GM19372 (cell line): ENCODE data around the gene SPAG9.
"Not testable (repeated sequence)": the region's sequence is repeated elsewhere in the genome, so short reads cannot be mapped to it uniquely, and the experiment has no call there.

Experiments used
- ATAC-seq: cut with Tn5 transposase; IDR thresholded peaks from one replicate; pipeline ENCODE4 v1.9.1; 2021; ENCODE audit warnings: mild to moderate bottlenecking, low read depth, moderate library complexity; ENCODE audit not compliant: unreplicated experiment

The SPAG9 gene

DNA sequence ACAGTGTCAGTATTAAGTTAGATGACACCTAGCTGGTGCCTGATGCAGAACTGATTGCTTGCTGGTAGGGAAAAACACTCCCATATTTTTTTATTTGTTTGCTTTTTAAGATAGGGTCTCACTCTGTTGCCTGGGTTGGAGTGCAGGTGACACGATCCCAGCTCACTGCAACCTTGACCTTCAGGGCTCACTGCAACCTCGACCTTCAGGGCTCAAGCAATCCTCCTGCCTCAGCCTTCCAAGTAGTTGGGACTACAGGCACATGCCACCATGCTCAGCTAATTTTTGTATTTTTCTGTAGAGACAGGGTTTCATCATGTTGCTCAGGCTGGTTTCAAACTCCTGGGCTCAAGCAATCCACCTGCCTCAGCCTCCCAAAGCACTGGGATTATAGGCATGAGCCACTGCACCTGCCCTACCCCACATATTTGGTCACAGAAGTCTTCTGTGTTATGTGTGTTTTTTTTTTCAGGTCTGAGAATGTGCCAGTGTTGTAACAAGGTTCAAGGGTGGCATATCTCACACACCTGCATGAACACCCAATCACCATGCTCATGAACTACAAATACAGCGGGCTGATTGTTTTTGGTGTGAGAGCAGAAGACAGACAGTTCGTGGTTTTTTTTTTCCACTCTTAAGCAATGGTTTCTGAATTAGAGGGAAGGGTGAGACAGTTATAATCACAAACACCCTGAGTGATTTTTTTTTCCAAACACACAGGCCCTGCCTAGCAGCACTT lies 22.8 kb downstream of the SPAG9 start:
- ATAC-seq, result no peak

DNA sequence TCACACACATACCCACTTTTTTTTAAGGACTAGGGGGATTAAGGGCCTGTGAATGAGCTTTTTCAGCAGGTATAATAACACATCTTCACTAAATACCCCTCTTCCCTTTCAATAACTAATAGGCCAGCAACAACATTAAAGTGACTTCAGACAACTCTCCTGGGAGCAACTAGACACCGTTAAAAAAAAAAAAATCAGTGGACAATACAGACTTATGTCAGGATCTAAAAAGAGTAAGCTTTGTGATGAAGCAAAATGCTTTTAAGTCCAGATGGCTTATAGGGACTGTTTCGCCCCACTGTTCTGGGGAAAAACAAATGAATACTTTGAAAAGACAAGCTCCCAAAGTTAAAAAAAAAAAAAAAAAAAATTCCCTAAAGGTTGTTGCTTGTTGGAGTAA lies 29.0 kb downstream of the SPAG9 start:
- ATAC-seq, result no peak

DNA sequence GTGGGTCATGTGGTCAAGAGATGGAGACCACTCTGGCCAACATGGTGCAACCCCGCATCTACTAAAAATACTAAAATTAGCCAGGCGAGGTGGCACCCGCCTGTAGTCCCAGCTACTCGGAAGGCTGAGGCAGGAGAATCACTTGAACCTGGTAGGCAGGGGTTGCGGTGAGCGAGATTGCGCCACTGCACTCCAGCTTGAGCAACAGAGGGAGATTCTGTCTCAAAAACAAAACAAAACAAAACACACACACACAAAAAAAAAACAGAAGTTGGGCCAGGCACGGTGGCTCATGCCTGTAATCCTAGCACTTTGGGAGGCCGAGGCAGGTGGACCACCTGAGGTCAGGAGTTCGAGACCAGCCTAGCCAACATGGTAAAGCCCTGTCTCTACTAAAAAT lies 31.8 kb downstream of the SPAG9 start:
- not testable (repeated sequence) for ATAC-seq

DNA sequence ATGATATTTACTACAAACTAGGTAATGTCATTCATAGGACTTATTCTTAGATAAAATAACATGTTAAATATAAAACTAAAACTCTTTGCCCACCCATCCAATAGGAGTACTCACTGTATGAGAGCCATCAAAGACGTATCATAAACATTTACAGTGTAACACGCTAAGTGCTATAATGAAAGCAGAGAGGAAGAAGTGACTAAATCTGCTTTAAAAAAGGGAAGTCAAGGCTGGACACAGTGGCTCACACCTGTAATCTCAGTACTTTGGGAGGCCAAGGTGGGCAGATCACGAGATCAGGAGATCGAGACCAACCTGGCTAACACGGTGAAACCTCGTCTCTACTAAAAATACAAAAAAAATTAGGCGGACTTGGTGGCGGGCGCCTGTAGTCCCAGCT lies 32.4 kb downstream of the SPAG9 start:
- no peak for ATAC-seq

DNA sequence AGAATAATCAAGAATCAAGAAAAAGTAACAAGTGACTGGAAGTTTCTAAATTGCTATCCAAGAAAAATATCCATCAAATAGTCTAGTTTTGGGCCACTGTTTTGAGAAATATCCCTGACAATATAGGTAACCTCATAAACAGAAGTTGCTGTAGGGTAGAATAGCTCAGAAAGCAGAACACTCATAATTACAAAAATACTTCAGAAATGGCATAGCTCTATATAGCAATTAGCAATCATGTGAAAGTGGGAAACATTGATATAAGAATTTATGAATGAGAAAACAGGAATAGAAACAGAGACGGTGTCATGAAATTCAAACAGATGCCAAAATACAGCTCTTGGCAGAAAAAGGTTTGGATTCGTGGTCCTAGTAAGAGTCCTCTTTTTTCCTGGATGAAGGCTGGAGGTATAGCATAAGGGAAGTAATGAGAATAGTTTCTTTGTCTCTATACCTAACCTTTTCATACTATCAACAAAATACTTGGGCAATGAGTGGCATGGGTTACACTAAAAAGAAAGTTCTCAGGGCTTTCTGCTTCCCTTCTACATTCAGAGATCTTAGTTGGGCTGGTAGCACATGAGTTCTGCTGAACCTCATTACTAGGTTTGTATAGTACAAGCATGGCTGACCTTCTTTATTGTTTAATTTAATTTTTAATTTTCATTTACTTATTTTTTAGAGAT lies 33.5 kb downstream of the SPAG9 start:
- ATAC-seq, result no peak

DNA sequence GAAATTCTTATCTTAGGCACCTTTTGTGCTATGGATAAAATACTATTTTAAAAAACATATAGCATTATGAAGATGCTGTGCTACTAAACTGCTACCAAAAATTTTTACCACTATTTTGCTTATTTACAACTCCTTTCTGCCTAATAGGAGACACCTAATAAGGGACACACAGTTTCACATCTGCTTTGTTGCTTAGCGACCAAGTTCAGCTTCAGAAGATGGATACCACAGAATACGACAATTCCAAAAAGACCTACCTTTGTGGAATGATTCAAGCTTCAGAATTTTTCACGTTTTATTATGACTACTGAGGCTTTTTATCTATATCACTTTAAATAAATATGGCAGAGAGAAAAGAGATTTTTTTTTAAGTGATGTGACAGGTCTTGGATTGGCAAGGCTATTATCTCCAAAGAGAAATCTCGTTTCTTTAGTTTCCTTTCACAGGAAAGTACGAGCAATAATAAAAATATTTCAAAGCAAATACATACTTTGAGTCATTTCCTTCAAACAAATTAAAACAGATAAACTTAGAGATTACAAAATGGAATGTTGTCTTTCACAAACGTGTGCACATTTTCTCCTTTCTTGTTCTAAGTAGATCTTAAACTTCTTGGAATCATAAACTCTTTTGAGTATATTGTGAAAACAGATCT lies 35.4 kb downstream of the SPAG9 start:
- ATAC-seq, result no peak

DNA sequence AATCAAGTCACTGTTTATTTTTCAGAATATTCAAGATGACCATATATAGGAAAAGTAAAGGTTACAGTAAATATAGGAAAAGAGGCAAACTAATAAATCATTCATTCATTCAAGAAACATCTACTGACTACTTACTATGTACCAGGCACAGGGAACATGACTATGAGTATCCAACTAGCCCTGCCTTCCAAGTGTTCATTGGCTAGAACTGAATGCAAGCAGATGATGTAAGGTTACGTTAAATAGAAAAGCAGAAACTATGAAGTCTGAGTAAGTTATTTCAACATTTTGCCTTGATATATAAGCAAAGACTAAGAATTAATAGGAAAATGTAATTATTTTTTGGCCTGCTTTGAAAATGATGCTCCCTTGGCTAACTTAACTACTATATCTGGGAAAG lies 36.7 kb downstream of the SPAG9 start:
- no peak for ATAC-seq

DNA sequence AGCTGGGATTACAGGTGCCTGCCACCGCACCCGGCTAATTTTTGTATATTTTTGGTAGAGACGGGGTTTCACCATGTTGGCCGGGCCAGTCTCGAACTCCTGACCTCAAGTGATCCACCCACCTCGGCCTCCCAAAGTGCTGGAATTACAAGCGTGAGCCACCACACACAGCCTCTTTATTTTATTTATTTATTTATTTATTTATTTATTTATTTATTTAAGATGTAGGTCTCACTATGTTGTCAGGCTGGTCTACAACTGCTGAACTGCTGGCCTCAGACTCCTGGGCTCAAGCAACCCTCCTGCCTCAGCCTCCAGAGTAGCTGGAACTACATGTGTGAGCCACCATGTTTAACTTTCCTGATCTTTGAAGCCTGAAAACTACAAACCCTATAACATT lies 37.3 kb downstream of the SPAG9 start:
- not testable (repeated sequence) for ATAC-seq

DNA sequence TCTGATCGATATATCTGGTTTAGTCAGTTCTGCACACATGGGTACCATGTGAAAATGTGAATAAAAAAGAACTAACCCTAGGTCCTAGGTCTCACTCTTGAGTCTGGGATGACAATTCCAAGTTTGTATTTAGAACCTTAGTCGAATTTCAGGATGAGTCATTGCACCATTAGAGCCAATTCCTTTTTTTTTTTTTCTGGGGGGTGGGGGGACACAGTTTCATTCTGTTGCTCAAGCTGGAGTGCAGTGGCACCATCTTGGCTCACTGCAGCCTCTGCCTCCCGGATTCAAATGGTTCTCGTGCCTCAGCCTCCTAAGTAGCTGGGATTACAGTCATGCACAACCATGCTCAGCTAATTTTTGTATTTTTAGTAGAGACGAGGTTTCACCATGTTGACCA lies 41.6 kb downstream of the SPAG9 start:
- ATAC-seq, result no peak

DNA sequence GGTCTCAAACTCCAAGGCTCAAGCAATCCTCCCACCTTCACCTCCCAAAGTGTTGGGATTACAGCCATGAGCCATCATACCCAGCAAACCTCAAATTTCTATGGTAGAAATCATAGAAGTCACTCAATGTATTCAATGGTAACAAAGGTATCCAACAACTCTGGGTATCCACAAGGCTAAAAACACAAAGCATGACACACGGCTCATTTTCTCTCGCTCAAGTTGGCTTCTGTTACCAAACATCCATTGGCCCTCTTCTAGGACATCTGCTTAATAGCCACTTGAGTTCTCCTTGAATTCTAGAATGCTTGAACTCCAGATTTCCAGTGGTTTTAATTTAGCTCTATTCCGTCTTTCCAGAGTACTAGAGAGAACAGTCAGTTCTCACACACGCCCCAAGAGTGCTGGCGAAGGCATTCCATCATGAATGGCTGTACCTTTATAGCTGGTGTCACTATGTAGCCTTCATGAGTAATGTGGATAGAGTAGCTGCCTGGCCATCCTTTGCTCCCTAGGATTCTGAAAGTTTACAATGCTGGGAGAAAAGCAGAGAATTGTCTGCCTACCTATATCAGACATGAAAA lies 42.6 kb downstream of the SPAG9 start:
- no peak for ATAC-seq

DNA sequence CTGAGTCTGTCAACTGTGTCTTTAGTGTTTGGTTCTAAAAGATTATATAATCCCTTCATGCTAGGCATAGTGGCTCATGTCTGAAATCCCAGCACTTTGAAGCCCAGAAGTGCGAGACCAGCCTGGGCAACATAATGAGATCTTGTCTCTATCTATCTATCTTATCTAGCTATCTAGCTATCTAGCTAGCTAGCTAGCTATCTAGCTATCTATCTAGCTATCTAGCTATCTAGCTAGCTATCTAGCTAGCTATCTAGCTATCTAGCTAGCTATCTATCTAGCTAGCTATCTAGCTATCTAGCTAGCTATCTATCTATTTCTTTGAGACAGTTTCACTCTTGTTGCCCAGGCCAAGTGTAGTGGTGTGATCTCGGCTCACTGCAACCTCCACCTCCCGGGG lies 43.8 kb downstream of the SPAG9 start:
- no peak for ATAC-seq

DNA sequence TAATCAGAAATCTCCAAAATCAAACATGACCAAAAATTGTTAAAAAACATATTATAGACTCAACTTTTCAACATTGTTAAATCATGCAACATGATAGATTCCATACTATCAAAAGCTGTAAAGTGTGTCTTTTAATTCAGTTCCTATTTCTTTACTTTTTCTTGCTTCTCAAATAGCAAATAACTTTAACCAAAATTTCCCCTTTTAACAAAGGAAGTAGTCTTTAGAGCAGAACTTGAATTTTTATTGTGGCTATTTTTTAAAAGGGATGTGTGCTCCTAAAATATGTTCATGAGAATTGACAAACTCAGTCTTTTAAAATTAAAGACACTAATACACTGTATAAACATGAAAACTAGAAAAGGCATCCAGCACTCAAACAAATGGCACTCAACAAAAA lies 49.1 kb downstream of the SPAG9 start:
- ATAC-seq, result no peak

DNA sequence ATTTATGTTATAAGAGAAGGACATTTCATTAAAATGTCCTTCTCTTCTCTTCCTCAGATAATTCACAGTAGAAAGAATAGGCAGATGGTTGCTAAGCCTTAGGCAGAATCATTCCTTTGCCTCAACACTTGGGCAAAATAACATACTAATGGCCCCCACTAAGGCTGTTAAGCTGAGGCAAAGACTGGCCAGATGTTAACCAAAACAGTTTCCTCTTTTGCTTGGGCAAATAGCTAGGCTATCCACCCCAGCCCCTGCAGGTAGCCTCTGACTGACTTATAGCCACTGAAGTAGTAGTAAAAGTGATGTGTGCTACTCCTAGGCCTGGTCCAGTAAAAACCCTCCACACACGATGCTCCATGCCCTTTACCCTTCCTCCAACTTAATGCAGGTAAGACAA lies 55.2 kb downstream of the SPAG9 start:
- no peak for ATAC-seq

DNA sequence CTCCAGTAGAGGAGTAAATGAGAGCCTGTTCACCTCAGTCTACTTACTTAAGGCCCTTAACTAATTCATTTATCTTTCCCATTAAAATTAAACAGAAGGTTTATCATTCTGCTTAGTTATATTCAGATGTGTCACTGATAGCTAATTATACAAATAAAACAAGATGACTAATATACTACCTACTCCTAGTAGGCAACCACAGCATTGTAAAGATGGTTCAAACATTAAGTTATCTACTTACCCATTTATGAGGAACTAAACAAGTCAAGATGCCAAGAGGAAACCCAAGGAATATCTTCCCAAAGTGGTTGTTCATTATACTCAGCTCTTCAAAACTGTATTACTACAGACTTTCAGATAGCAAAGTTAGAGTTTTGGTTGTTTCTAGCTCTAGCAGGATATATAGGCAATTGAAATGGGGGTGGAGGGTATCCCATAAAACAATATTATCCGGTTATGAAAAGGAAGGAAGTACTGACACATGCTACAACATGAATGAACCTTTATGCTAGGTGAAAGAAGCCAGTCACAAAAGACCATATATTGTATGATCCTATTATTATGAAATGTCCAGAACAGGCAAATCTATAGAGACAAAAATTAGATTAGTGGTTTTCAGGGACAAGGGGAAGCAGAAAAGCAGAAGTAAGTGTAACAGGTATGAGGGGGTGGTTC lies 56.5 kb downstream of the SPAG9 start:
- no peak for ATAC-seq

DNA sequence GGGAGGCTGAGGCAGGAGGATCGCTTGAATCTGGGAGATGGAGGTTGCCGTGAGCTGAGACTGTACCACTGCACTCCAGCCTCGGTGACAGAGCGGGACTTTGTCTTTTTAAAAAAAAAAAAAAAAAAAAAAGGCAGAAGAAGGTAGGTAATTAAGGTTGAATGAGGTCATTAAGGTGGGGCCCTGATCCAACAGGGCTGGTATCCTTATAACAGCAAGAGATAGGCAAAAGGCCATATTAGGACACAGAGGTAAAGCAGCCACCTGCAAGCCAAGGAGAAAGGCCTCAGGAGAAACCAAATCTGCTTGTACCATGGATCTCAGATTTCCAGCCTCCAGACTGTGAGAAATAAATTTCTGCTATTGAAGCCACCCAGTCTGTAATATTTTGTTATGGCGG lies 60.3 kb downstream of the SPAG9 start:
- ATAC-seq, result no peak

DNA sequence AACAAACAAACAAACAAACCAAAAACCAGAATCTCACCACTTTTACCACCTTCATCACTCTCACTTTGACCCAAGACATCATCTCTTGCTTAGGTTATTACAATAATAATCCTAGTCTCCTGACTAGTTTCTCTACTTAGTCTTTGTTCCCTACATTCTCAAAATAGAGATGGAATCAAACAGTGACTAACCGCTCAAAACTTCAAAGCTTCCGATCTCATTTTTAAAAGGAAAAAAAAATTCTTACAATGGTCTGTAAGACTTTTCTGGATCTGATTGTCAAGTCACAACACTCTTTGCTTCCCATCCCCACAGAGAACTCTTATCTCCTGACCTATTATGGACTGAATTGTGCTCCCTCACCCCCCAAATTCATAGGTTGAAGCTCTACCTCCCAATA lies 60.9 kb downstream of the SPAG9 start:
- no peak for ATAC-seq

DNA sequence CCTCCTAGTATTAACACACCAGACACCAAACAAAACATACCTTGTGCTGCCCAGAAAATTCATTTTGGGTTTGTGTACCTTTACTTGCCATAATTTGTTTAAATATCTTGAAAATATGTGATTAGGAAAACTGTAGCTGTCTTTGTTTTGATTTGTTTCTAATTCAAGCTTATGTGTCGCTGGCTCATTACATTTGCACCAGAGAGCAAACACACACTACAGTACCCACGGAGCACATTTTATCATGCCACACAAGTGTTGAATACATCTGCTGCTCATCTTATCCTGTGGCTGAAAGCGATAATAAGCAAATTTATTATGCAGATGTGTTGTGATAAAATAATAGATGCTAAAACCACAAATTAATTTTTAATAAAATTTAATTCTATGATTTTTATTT lies 63.1 kb downstream of the SPAG9 start:
- ATAC-seq, result no peak

DNA sequence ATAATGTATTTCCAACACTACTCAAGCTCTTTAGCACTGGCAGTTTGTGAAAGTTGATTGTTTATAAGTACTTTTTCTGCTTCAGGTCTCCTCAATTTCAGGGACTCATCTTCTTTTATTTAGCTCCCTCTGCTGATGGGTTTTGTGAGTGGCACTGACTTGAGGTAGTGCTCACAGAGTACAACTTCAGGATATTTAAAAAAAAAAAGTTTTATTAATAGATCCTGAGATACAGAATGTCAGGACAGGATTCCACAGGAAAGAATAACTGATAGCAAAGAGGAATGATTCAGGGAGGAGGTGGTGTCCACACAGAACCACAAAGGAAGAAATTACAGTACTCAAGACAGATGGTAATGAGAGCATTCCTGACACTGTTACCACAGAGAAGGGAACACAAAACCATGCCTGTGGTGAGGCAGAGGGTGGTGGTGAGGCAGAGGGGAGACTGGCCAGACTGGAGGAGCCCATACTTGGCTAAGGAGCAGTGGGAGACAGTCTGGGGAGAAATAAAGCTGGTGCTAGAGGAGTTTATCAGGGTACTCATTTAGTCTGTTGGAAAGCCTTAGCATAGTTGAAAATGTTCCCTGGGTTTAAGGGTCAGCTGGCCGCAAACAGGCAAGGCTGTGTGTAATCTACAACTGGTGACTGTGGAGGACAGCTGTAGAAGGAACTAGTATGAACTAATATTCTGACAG lies 63.7 kb downstream of the SPAG9 start:
- no peak for ATAC-seq

DNA sequence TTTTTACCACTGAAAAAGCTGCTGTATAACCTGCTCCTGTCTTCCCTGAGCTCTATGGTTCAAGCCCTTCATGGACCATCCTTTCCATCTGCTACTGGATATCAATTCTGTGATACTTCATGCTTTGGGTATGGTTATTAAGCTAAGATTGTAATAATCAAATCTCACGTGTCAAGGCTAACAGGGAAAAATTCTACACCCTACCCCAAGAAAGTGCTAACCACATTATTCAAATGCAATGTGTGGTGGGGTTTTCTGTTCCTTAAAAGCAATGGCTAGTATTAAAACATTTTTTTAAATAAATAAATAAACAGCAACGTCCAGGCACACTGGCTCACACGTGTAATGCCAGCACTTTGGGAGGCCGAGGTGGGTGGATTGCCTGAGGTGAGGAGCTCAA lies 65.9 kb downstream of the SPAG9 start:
- no peak for ATAC-seq

DNA sequence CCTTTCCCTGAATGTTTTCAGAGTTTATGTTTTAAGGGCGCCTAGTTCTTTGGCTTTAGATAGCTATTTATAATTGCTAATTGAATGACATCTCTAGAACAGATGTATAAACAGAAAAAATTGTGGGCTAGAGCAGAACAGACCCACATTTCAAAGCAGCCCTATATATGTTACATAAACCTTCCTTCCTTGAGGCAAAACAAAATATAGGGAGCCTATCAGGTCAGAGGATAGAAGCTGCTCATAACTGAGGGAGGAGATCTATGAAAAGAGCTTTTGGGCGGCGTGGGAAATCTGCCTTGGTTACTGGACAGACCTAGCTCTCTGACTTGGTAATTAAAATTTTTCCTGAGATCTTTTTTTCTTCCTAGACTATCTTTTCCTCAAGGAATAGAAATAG lies 68.4 kb downstream of the SPAG9 start:
- ATAC-seq, result no peak
